ENCODE results near the gene JPT1.
"Not testable (repeated sequence)": the region's sequence is repeated elsewhere in the genome, so short reads cannot be mapped to it uniquely, and the experiment has no call there.

JPT1 gene

GRCh38 chr17:75154195-75155106 lies at the start of gene JPT1:
Gene JPT1, minus strand, starts transcription at chr17:75154512. Its CDS starts 115 bp downstream, at chr17:75154397.
- peak; percentile 100 for DNase-seq

DNA sequence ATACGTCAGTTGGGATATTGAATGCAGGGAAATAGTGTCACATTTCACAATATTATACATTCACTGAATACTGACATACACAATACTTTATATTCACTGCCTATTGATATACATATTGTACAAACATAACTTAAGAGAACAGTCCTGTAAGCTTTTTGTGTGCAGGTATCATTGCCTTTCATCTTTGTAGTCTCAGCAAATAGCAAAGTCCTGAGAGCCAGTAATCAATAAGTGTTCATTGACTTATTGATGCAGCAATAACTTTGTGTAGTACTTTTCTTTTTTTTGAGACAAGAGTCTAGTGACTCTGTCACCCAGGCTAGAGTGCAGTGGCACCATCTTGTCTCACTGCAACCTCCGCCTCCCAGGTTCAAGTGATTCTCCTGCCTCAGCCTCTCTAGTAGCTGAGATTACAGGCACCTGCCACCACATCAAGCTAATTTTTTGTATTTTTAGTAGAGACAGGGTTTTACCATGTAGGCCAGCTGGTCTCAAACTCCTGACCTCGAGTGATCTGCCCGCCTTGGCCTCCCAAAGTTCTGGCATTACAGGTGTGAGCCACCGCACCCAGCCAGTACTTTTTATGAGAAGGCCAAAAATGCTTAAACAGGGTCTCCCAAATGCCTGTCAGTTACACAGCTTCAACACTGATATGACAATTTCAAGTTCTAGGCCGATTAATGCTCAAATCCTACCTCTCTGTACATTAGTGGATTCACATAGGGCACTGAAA lies 45.7 kb upstream of the JPT1 start:
- DNase-seq: no peak

GRCh38 chr17:75194879-75195278 lies 40.6 kb upstream of the JPT1 start:
- DNase-seq: peak; percentile 47

DNA sequence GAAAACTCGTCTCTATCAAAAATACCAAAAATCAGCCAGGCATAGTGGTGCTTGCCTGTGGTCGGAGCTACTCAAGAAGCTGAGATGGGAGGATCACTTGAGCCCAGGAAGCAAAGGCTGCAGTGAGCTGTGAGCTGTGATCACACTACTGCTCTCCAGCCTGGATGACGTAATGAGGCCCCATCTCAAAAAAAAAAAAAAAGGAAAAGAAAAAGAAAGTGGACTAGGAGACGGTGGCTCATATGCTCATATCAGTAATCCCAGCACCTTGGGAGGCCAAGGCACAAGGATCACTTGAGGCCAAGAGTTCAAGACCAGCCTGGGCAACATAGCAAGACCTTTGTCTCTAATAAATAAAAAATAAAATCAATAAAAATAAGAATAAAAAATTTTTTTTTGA lies 37.3 kb upstream of the JPT1 start:
- DNase-seq: peak; percentile 38

DNA sequence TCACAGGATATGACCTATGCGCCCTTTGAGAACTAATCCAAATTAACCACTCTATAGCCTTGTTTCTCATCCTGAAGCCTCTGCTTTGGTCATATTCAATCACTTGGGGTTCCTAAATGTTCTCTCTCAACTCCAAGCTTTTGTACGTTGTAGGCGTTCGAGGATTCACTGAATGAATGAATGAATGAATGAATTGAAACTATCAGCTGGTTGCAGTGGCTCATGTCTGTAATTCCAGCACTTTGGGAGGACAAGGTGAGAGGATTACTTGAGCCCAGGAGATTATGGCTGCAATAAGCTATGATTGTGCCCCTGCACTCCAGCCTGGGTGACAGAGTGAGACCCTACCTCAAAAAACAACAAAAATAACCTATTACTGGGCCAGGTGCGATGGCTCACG lies 34.3 kb upstream of the JPT1 start:
- no peak for DNase-seq

- no peak for DNase-seq
These were observed 29.9 kb upstream of the JPT1 start for GRCh38 chr17:75183999-75184884.

GRCh38 chr17:75182569-75183436 lies 28.5 kb upstream of the JPT1 start, which contains the start of gene SUMO2:
Gene SUMO2, minus strand, starts transcription at chr17:75182959. Its CDS starts 125 bp downstream, at chr17:75182834.
- peak; percentile 93 for DNase-seq

DNA sequence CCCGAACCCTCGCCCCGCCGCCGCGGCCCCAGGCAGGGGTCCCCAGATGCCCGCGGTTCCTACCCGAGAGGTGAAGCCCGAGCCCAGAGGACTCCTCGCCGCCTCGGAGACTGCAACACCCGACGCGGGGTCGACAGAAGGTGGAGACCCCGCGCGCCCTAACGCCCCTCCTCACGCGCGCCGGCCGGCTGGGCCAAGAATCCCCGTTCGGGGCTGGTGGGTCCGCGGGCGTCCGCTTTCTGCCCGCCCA lies 27.9 kb upstream of the JPT1 start:
- no peak for DNase-seq

DNA sequence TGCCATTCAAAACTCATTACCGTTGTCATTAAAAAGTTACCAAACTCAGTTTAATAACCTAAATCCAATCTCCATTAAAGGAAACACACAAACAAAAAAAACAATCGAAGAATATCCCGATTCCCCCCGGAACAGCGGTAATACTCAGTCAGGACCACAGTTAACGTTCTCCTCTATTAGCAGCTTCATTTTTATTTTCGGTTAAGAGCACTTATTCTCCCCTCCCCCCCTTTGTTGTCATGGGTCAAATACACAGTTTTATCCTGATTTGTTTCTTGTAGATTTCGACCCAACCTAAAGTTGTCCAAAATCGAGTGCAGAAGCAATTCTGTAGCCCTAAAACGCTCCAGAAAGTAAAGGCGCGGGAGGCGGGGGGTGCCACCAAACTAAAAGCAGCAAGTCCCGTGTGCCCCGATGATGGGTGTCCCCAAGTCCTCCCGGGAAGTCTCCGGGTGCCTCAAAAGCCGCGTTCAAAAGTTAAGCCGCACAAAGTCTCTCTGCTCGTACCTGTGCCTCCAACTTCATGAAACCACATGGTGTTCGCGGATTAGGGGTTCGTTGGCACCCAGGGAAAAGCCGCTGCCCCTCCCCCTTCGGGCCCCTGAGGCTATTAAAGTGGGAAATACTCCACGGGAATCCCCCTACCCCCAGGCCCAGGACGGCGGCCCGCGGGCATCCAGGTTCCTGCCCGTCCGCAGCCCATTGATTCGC lies 27.5 kb upstream of the JPT1 start:
- DNase-seq: peak; percentile 22

GRCh38 chr17:75181110-75181509 lies 26.8 kb upstream of the JPT1 start:
- DNase-seq: no peak

GRCh38 chr17:75178453-75178852 lies 24.1 kb upstream of the JPT1 start:
- DNase-seq: no peak

GRCh38 chr17:75176625-75177024 lies 22.3 kb upstream of the JPT1 start:
- DNase-seq: no peak

DNA sequence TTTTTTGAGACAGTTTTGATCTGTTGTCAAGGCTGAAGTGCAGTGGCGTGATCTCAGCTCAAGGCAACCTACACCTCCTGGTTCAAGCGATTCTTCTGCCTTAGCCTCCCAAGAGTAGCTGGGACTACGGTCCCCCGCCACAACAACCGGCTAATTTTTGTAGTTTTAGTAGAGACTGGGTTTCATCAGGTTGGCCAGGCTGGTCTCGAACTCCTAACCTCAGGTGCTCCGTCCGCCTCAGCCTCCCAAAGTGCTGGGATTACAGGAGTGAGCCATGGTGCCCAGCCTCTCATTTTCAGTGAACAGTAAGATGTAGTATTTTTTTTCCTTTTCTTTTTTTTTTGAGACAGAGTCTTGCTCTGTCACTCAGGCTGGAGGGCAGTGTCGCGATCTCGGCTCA lies 20.7 kb upstream of the JPT1 start:
- no peak for DNase-seq

DNA sequence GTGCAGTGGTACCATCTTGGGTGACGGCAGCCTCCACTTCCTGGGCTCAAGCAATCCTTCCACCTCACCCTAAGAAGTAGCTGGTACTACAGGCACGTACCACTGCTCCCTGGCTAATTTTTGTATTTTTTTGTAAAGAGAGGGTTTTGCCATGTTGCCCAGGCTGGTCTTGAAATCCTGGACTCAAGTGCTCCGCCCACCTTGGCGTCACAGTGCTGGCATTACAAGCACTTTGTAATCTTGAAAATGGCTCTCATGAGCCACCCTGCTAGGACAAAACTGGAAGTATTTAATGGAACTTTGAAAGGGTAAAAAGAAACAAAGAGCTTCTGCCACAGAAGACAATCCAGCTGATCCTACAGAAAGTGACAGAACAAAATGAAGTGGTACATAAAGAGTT lies 19.2 kb upstream of the JPT1 start:
- DNase-seq: no peak

GRCh38 chr17:75168998-75169397 lies 14.7 kb upstream of the JPT1 start:
- no peak for DNase-seq

- DNase-seq: not testable (repeated sequence)
These were observed 10.3 kb upstream of the JPT1 start for GRCh38 chr17:75164606-75165005.

DNA sequence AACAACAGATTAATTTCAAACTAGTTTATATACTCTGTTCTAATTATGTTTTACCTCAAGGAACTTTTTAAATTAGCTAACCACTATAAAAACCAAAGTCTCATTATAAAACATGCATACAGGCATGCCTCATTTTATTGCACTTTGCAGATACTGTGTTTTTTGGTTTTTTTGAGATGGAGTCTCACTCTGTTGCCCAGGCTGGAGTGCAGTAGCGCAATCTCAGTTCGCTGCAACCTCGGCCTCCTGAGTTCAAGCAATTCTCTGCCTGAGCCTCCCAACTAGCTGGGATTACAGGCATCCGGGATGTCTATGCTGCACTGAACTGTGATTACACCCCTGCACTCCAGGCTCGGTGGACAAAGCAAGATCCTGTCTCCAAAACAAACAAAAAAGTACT lies 8.8 kb upstream of the JPT1 start:
- no peak for DNase-seq

- DNase-seq: no peak
These were observed 5.9 kb upstream of the JPT1 start for GRCh38 chr17:75160211-75160610.

DNA sequence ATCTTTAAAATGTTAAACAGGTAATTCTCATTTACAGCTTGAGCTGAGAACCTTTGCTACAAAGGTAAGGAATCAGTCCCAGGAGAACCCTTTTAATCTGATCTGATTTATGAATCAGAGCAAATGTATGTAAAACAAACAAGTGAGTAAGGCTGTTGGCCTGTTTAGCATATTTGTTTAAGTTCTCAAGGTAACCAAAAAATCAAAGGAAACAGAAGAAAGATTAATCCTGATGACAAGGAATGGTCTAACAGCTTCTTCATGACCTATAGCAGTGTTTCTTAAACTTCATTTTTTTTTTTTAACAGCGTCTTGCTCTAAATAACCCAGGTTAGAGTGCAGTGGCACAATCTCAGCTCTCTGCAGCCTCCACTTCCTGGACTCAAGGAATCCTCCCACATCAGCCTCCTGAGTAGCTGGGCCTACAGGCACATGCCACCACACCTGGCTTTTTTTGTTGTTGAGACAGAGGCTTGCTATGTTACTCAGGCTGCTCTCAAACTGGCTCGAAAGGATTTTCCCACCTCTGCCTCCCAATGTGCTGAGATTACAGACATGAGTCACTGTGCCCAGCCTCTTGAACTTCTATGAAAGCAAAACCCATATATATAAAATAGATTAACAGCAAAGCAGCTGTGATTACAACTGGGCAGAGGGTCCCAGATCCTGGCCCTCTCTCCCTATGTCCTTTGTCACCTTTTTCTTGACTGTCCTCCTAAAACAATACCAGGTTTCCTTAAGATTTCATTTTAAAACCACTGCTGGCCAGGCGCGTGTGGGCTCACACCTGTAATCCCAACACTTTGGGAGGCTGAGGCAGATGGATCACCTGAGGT lies 5.1 kb upstream of the JPT1 start:
- DNase-seq: peak; percentile 67

GRCh38 chr17:75158480-75158879 lies 4.2 kb upstream of the JPT1 start:
- peak; percentile 16 for DNase-seq

DNA sequence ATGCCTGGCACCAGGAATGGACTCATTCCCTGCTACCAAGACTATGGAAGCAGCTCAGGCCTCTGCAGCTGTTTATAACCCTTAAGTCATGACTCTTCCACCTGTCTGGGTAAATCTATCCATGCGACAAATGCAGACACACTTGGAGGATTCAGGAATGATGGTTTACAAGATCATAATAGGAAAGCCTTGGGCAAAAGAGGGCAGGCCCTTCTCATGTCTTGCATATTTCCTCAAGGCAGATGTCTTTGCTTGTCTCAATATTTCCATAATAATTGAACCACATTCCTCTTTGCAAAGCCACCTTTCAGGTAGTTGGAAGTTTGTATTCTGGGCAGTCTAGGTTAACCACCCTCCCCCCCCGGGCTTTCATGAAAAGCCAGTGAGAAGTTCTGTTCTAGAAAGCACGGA lies 884 bp upstream of the JPT1 start:
- DNase-seq: no peak
